ENCODE results near the gene PCDHB10.
A peak's percentile ranks its signal among the peaks of the same experiment; 100 is the strongest.
"Not testable (repeated sequence)": the region's sequence is repeated elsewhere in the genome, so short reads cannot be mapped to it uniquely, and the experiment has no call there.

Gene PCDHB10

GRCh38 chr5:141180313-141180712 lies 11.8 kb upstream of the PCDHB10 start:
- Mint-ChIP-seq H3K4me1 (peaks cover 6% of the 10 kb centered on the region), H3K9me3 (peaks cover 44% of the 10 kb centered on the region), H3K36me3 (ENCODE audit: low read depth) (peaks cover 28% of the 10 kb centered on the region), H3K27me3 (ENCODE audit: low read depth, poor library complexity) (no peaks in the 10 kb centered on the region), H3K27ac (no peak overlapping the region), H3K4me3 (no peak overlapping the region)
- TF ChIP-seq CTCF (IDR thresholded peaks at IDR 0.05), result no peak
- DNase-seq, result no peak

GRCh38 chr5:141182248-141182647 lies 9.9 kb upstream of the PCDHB10 start, which contains the start of gene PCDHB16:
TSS of gene PCDHB16 (plus strand) at chr5:141182387. CDS start at chr5:141182560, 173 bp downstream.
- Mint-ChIP-seq H3K4me1 (peaks cover 6% of the 10 kb centered on the region), H3K36me3 (ENCODE audit: low read depth) (peaks cover 46% of the 10 kb centered on the region), H3K27ac (peak within 1 kb of the TSS; percentile 78), H3K27me3 (ENCODE audit: low read depth, poor library complexity) (no peaks in the 10 kb centered on the region), H3K9me3 (peaks cover 63% of the 10 kb centered on the region), H3K4me3 (peak within 1 kb of the TSS; percentile 87)
- DNase-seq, result peak; percentile 61
- peak; percentile 44 for TF ChIP-seq CTCF (IDR thresholded peaks at IDR 0.05)

DNA sequence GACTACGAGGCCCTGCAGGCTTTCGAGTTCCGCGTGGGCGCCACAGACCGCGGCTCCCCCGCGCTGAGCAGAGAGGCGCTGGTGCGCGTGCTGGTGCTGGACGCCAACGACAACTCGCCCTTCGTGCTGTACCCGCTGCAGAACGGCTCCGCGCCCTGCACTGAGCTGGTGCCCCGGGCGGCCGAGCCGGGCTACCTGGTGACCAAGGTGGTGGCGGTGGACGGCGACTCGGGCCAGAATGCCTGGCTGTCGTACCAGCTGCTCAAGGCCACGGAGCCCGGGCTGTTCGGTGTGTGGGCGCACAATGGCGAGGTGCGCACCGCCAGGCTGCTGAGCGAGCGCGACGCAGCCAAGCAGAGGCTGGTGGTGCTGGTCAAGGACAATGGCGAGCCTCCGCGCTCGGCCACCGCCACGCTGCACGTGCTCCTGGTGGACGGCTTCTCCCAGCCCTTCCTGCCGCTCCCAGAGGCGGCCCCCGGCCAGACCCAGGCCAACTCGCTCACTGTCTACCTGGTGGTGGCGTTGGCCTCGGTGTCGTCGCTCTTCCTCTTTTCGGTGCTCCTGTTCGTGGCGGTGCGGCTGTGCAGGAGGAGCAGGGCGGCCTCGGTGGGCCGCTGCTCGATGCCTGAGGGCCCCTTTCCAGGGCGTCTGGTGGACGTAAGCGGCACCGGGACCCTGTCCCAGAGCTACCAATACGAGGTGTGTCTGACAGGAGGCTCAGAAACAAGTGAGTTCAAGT lies 7.9 kb upstream of the PCDHB10 start:
- Mint-ChIP-seq H3K4me3 (peak overlapping the region; percentile 38), H3K9me3 (peaks cover 78% of the 10 kb centered on the region), H3K36me3 (ENCODE audit: low read depth) (peaks cover 60% of the 10 kb centered on the region)
- DNase-seq; H3K27me3 Mint-ChIP-seq (ENCODE audit: low read depth, poor library complexity); H3K27ac Mint-ChIP-seq; H3K4me1 Mint-ChIP-seq: not testable (repeated sequence)

DNA sequence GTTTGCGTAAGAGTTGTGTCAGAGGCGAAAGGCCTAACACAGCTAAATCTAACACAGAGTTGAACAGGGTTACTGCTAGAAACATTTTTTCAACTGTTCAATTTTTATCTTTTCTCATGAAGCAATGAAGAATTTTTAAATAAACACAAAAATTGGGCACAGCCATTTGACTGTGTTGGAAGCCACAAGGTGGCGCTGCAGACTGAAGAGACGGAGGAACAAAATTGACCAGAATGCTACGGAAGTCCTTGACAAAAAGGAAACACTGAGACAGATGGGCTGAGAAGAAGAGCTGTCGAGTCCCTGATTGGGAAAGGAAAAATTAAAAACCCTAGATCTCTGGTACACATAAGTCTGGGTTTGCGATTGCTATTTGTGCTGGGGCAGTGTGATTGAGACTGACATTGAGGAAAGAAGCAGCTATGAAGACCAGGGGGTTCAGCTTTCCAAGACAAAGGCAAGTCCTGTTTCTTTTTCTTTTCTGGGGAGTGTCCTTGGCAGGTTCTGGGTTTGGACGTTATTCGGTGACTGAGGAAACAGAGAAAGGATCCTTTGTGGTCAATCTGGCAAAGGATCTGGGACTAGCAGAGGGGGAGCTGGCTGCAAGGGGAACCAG lies 5.1 kb upstream of the PCDHB10 start, which contains the start of gene PCDHB9:
Gene PCDHB9 (plus strand): TSS at position 265 of the 616 bp plus-strand sequence. CDS start 158 bp downstream, at position 423.
- peak; percentile 34 for TF ChIP-seq CTCF (IDR thresholded peaks at IDR 0.05)
- Mint-ChIP-seq H3K36me3 (ENCODE audit: low read depth) (peaks cover 85% of the 10 kb centered on the region), H3K27me3 (ENCODE audit: low read depth, poor library complexity) (no peaks in the 10 kb centered on the region), H3K4me3 (peak within 1 kb of the TSS; percentile 66), H3K27ac (peak within 1 kb of the TSS; percentile 34), H3K9me3 (peaks cover 89% of the 10 kb centered on the region), H3K4me1 (peaks cover 6% of the 10 kb centered on the region)
- peak; percentile 42 for DNase-seq

- DNase-seq; H3K27ac Mint-ChIP-seq; H3K4me3 Mint-ChIP-seq; H3K27me3 Mint-ChIP-seq (ENCODE audit: low read depth, poor library complexity); H3K4me1 Mint-ChIP-seq: not testable (repeated sequence)
- Mint-ChIP-seq H3K36me3 (ENCODE audit: low read depth) (peaks cover 85% of the 10 kb centered on the region), H3K9me3 (peaks cover 89% of the 10 kb centered on the region)
Observed at GRCh38 chr5:141188682-141189081, 3.5 kb upstream of the PCDHB10 start.

- not testable (repeated sequence) for DNase-seq; H3K4me1 Mint-ChIP-seq; H3K27me3 Mint-ChIP-seq (ENCODE audit: low read depth, poor library complexity); H3K27ac Mint-ChIP-seq; H3K4me3 Mint-ChIP-seq
- H3K9me3 Mint-ChIP-seq, result peaks cover 89% of the 10 kb centered on the region
- peaks cover 84% of the 10 kb centered on the region for H3K36me3 Mint-ChIP-seq (ENCODE audit: low read depth)
Observed at GRCh38 chr5:141189131-141189530, 3.0 kb upstream of the PCDHB10 start.

- not testable (repeated sequence) for H3K4me1 Mint-ChIP-seq; H3K4me3 Mint-ChIP-seq; DNase-seq; H3K27me3 Mint-ChIP-seq (ENCODE audit: low read depth, poor library complexity); H3K27ac Mint-ChIP-seq
- peaks cover 91% of the 10 kb centered on the region for H3K9me3 Mint-ChIP-seq
- peaks cover 71% of the 10 kb centered on the region for H3K36me3 Mint-ChIP-seq (ENCODE audit: low read depth)
Observed at GRCh38 chr5:141194332-141194731, 2.2 kb downstream of the PCDHB10 start.
